T-helper 22 cell (primary cell): ENCODE measurements around the gene NOP9.

ENCODE experiments used
- DNase-seq: peaks from one replicate; pipeline ENCODE4 v3.0.0-alpha.2; 2020; ENCODE audit warnings: low read depth

NOP9 gene

DNA sequence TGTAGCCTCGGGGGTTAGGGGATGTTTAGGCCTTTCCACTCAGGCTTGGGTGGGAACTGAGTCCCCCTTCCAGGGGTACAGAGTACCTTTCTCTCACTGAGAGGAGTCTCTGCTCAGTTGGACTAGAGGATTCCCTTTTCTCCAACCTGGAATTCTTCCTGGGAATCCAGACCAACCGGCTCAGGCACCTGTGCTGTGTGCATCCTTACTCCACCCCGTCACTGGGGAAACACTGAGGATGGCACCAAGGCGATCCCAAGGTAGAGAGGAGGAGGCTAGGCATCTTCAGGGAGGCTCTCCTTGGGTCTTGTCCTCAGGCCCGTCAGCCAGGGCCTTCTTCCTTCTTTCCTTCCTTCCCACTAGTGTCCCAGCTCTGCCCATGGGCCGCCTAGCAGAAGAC is 35.8 kb upstream of the NOP9 start:
- DNase-seq: no peak

DNA sequence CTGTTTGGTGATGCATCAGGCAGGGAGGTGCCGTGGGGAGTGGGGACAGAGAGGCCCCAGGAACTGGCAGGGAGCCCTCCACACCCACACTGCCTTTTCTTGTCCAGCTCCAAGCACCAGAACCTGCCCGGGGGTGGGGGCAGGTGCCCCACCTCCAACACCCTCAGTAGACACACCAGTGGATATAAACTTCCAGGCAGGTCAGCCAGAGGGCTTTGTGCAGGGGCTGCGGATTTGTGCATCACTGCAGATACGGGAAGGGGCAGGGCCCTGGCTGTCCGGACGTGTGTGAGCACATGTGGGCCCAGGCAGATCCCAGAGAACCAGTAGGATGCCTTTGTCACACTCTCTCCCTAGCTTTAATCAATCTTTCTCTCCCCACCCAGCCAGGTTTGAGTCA is 35.4 kb upstream of the NOP9 start:
- DNase-seq: no peak

DNA sequence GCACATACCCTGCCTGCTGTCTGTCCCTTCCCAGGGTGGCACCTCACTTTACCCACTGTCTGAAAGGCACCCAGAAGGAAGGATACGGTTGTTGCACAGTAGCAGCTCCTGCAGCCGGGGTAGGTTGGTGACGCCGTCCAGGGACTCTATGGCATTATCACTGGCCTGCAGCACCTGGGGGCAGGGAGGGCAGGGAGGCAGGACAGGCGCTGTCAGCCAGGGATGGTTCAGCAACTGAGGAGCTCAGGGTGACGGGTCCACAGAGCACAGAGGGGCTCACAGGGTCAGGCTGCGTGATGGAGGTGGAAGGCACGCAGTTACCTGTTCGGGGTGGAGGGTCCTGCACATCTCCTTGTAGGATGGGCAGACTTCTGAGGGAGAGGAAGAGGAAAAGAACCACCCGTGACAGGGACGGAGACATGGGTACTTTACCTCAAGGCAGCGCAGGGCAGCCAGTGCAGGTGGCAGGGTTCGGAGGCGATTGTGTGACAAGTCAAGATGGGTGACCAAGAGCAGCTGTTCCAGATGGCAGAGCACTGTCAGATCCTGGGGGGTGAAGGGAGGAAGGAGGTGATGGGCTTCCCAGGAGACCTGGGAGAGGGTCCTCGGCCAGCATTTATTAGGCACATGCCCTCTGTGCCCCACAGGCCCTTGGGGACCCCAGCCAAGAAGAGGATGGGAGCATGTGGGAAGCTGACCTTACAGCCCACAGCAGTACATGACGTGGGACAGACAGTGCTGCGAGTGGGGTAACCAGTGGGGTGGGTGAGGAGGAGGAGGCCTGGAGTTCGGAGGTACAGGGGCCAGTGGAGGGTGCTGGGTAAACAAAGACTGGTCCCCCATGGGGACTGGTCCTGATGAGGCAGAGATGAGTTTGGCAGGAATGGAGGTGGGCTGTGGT is 33.1 kb upstream of the NOP9 start:
- no peak for DNase-seq

DNA sequence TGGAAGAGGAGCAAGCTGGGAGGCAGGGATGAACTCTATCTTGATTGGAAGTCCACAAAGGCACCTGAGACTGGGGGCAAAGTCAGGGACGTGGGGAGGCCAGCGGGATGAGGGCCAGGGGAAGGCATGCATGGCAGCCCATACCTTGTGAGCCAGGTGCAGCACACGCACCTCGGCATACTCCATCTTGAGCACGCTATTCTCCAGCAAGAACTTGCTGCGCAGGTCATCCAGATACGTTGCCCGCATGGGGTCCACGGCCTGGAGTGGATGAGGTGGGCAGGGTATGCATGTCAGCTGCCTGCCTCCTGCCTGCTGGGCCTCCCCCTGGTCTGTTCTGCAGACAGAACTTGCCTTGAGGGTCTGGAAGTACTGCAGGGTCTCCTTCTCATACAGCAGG is 32.1 kb upstream of the NOP9 start:
- DNase-seq: no peak

DNA sequence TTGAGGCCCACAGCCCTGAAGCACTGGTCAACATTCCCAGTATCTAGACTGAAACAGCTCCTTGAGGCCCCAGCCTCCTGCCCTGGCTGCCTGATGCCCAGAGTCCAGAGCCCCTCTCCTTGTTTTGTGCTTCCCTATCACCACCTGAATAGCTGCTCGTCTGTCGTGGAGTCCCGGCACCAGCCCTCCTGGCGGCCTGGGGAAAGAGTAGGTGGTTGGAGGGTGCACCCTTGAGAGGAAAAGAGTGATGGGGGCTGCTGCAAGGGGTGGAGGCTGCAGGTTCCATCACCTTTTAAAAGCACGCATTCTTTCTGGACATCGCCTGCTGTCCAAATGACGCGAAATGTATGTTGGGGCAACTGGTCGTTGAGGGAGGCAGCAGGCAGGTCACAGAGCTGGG is 31.4 kb upstream of the NOP9 start:
- DNase-seq: no peak

DNA sequence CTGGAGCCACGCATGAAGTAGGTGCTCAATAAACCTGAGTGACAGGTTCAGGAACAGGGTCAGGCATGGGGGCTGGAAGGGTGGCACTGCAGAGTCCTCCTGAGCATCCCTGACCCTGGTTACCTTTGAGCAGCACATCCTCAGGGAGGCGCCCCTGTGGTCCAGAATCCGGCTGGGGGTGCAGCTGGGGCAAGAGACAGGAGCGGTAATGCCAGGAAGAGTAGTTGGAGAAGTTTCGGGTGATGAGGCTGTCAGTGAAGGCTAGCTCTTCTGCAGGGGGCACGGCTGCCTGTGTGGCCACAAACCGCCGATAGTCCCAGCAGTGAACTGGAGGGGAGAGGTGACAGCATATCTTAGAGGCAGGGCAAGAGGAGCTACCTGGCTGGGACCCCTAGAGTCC is 30.3 kb upstream of the NOP9 start:
- no peak for DNase-seq

DNA sequence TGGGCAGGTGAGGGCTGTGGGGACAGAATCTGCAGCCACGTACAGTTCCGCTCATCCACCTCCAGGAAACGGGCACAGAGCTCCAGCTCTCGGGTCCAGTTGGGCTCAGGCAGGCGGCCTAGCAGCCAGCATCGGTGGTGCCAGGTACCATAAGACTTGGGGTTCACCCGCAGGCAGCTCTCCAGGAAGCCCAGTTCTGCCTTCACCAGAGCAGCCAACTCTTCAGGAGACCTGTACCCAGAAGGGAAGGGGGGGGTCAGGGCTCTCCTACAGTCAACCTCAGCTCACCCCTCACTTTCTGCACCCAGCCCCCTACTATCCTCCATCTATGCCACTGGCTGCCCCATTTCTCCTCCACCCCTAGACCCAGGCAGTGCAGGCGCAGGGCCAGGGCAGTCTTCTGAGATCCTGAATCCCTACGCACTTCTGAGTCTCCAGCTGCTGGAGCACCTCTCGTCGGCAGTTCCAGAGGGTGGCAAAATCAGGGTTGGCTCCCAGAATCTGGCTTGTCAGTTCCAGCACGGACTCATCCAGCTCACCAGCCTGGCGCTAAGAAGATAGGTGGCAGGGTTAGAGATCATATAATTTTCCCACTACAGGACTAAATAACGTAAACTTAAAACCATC is 29.6 kb upstream of the NOP9 start:
- no peak for DNase-seq

DNA sequence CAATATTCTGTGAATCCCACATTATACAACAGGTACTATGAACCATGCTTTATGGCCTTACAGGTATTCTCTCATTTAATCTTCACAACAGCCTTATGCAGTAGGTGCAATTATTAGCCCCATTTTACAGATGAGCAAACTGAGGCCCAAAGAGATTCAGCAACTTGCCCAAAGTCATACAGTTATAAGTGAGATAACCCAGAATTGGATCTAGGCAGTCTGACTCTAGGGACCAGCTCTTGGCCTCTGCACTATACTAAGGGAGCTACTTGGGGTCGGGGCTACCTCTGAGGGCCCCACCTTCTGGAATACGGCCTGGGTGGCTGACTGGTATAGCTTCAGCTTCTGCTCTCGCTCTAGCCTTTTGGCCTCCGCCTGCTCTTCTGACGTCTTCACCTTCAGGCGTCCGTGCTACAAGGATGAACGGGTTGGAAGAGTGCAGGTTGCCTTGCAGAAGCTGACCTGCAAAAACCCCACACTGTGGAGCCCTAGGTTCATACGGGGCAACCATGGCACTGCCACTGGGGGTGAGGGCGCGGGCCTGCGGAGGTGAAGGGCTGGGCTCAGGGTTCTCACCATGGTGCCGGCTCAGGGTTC is 29.0 kb upstream of the NOP9 start:
- no peak for DNase-seq

DNA sequence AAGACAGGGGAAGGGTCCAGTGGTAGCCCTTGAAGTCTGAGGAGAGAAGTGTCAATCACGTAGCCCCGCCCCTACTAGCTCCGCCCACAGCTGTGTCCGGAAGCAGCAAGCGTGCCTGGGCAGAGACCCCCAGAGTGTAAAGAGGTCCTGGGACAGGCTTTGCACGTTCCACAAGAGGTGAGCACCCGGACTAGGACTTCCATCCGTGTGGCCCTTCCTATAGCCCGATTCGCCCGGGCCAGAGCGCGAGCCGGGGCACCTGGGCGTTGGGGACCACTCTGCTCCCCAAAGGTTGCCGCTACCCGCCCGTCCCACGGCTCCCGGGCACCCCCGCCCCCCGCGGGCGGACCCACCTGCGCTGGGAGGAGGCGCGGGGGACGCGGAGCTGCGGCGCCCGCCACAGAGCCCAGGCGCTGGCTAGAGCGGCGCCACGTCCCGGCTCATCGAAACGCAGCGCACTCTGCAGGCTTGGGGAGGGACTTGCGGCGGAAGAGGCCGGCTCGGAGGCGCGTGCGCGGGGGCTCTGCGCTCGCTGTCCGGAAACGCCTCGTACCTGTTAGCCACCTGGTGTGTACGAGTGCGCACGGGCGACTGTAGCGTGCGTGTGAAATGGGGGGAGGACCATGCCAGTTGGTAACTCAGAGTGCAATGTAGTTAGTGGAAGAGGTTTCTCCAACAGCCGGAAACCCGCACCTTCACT is 28.4 kb upstream of the NOP9 start, which contains the start of gene RABGGTA:
RABGGTA (minus strand) TSS at position 464 of the 700 bp plus-strand sequence. CDS start 482 bp downstream, outside the sequence.
- peak; percentile 87 for DNase-seq

DNA sequence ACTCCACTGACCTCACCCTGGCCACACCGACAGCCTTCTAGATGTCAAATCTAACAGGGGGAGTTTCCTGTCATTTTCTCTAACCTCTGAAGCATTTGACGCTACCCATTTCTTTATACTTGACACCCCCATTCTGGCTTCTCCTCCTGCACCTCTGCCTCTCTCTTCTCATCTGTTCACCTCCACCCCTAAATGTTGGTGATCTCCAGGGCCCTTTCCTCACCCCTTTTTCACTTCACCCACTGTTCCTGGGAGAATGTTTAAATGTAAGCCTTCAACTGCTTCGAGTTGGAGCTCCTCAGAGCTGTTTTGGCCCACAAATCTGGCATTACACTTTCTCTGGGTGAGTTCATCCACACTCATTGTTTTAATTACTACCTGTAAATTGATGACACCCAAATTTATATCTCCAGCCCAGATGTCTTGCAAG is 27.8 kb upstream of the NOP9 start:
- DNase-seq: no peak

DNA sequence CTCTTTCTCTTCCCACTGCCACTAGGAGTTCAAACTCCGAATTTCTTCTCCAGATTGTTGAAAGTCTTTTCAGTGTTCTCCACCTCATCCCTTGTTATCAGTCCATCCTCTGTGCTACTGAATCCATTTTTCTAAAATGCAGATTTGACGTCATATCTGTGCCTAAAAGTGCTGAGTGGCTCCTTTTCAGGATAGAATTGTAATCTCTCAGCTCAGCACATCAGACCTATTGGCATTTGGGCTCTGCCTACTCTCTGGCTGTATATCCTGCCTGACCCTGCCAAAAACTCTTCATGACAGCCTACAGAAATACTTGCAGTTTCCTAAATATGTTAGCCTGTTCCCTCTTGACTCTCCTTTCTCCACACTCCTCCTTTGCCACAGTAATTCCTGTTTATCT is 27.2 kb upstream of the NOP9 start:
- DNase-seq: no peak

DNA sequence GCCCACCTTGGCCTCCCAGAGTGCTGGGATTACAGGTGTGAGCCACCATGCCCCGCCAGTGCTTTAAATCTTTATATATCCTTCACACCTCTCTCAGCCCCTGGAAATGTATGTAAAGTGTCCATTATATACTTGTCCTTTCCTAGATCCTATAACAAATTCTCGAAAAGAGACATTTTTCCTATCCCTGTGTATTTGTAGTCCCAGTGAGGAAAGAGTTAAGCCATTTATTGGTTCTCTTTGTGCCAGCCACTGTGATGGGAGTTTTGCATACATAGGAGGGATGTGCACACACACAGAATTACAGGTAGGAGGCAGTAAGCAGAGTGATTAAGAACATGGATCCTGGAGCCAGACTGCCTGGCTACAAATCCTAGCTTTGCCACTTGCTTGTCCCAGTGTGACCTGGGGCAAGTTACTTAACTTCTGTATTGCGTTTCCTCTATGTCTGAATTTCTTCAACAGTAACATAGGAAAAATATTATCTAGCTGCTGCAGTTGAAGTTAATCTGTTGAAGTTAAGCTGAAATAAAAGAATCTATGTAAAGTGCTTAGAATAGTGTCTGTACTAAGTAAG is 26.1 kb upstream of the NOP9 start:
- no peak for DNase-seq

DNA sequence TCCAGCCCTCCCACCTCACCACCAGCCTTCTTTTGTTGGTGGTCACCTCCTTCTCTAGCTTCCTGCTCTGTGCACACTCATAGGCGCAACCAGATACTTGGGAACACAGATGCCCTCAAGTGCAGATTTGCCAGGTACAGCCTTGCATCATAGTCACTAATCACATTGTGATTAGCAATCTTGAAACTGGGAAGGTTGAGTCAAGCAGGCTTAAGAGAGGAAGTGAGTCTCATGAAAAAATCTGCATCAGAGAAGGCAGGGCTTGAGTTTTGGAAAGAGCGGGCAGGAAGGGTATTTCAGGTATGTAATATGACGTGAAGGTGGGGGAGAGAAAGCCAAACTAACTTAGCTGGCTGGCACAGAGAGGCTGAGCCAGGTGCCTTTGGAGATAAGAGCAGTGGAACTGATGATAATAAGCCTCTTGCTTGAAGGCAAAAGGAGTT is 25.5 kb upstream of the NOP9 start:
- peak; percentile 14 for DNase-seq

DNA sequence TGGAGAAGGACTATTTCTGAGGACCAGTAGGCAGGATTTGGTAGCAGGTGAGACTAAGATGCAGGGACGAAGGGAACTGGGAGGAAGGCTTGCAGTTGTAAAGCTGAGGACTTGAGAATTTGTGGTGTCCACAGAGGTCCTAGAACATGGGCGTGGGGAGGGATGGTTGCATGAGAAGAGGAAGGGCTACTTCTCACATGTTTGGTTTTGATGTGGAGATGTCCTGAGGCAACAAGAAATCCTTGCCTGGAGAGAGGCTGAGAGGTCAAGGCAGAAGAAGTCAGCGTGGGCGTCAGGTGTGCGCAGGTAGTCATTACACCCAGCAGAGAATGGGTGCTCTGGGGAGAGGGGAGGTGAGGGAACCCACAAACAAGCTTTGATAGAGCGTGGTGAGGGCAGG is 22.6 kb upstream of the NOP9 start:
- no peak for DNase-seq

DNA sequence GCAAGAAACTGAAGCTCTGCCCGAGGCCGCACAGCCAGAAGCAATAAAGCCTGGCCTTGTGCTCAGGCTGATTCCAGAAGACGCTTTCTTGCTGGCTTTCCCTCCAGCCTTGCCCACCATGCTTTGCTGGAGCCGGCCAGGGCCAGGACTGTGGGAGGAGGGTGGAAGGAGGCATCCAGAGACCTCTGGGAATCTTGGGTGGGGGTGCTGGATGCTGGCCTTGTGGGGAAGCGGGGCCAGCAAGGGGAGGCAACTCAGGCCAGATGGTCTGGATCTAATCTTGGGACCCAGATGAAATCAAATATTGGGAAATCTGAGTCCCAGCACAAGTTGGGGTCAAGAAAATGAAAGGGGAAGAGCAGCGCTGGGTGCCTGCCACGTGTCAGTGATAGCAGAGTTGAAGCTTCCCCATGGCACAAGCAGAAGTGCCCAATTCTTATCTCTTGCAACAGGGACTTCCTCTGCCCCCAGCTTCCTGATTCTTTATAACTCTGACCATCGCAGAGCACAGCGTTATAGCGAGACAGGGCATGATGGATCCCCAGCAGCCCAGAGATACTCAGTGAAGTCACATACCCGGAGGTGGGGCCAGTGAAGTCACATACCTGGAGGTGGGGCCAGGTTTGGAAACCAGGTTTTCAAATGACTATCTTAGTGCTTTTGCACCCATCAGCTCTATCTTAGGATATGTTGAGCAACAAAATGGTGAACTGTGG is 21.9 kb upstream of the NOP9 start:
- DNase-seq: no peak

DNA sequence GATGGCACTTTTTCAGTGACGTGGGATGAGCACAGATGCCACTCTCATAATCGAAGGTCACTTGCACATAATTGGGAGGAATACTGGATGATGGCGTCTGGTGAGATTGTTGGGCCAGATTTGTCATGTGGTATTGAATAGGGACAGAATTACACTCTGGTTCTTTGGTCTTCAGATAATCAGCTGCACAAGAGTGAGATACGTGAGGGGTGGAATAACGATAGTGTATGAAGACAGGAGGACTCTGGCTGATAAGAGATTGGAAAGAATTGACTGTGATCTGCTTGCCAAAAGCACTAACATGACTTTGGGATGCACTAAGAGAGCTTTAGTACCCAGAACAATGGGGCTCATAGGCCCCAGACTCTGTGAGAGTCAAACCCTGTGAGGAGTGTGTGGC is 21.2 kb upstream of the NOP9 start:
- DNase-seq: no peak

DNA sequence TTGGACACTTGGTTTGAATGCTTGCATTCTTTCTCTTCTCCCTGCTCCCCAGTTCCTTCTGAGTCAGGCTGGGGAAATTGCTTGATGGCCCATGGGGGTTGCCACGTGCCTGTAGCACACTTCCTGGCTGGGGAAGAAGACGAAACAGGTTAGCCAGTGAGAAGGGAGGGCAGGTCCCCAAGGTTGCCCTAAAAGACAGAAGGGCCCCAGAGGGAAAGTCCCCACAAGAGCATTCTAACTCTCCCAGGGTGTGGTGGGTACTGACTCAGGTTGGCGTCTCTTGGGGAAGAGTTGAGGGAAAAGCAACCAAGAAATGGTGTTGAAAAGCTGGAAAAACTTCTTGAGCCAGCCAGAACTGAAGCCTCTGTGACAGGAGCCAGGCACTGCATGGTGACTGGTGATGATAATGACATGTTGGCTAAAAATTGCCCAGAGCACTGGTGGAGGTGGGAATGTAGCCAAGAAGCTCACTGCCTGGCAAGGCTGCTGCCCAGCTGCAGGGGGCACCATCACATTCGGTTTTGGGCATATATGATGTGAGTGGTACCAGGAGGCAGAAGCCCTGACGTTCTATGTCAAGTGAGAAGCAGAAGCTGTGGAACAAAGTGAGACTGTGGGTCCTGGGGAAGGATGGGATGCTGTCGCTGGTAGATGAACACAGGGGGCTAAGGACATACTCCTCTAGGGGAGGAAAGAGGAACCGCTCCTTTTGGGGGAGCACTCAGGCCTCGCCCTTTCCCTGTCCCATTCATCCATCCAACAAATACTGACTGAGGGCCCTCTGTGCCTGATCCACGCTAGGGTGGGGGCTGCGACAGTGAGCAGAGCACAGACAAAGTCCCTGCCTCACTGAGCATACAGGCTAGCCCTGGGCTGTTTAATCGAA is 20.1 kb upstream of the NOP9 start:
- peak; percentile 41 for DNase-seq

DNA sequence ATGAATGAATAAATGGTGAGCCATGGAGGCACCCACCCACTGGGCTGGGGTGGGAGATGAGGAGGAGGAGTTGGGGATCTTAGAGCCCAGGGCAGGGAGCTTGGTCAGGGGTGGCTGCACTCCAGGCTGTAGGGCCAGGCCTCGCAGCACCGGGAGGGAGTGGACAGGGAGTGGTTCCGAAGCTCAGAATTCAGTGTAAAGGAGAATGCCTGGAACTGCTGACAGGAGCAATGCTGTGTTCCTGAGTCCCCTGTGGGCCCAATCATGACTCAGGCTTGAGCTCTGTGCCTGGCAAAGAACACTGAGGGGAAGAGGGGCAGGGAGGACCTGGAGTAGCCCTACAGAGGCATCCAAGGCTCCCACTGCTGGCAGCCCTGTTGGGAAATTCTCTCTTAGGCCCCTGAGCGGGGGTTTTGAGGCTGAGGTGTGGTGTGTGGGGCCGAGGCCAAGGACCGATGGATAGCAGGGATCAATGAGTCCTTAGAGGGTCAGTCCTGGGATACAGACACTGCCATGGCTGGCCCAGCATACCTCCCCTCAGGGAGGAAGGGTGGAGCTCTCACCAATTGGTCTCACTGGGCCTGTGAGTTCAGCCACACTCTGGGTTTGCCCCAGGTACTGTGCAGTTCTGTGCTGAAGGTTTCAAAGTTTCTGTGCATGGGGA is 18.7 kb upstream of the NOP9 start:
- DNase-seq: no peak

DNA sequence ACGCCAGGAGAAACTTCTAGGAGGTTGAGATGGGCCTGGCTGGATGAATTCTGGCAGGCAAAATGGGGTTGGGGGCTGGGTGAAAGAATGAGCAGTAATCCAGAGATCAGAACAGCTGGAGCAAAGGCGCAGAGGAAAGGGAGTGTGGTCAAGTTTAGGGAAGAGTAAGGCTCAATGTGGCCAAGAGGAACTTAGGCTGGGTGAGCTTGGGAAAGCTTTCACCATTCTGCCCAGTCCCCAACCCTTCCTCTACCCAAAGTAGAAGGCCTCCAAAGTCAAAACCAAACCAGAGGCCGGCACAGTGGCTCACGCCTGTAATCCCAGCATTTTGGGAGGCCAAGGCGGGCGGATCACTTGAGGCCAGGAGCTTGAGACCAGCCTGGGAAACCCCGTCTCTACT is 18.0 kb upstream of the NOP9 start:
- DNase-seq: no peak

DNA sequence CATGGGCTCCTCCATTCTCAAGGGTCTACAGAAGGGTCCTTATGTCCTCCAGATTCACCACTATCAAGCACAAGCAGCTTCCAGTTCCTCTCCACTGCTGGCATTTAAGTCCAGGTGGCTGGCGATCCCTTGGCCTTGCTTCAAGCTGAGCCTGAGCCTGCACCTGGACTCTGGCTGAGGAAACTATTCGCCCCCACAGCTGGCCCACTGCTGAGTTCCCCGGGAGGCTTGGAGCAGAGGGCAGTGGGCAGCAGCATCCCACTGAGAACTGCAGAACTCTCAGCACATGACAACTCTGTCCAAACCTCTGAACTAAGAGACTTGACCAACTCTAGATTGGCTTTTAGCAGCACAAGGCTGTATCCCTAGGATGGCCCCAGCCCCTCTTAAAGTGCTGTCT is 16.9 kb upstream of the NOP9 start:
- DNase-seq: no peak
